GM18909 (cell line): ENCODE results near the gene FBRSL1.
"Not testable (repeated sequence)": the region's sequence is repeated elsewhere in the genome, so short reads cannot be mapped to it uniquely, and the experiment has no call there.

ENCODE experiments used
- ATAC-seq: cut with Tn5 transposase; IDR thresholded peaks from one replicate; pipeline ENCODE4 v1.9.1; 2021; ENCODE audit warnings: mild to moderate bottlenecking; ENCODE audit not compliant: unreplicated experiment, poor library complexity

FBRSL1 gene

DNA sequence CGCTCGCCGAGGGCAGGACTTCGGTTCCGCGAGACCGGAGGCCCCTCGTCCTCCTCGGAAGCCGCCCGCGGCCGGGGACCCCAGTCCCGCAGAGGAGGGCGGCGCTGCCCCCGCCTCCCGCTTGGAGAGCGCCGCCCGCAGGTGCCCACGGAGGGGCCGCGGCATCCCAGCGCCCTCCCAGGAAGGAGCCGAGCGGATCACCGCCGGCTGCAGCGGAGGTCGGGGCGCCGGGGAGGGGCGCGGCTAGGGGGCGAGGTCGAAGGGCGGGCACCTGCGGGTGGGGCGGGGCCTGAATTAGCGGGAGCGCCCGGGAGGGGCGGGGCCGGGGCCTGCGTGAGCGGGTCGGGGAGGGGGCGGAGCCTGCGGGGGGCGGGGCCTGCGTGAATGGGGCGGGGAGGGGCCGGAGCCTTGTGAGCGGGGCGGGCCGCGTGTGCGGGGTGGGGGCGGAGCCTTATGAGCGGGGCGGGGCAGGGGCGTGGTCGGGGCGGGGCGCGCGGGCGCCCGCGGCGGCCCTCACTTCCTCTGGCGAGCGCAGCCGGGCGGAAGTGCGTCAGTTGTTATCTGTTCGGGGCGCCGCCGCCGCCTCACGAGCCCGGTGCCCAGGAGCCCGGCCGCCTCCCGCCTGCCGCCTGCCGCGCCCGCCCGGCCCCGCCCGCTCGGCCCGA is at the start of gene FBRSL1:
Gene FBRSL1 (plus strand): TSS at position 550 of the 665 bp plus-strand sequence.
- ATAC-seq: peak; percentile 65

DNA sequence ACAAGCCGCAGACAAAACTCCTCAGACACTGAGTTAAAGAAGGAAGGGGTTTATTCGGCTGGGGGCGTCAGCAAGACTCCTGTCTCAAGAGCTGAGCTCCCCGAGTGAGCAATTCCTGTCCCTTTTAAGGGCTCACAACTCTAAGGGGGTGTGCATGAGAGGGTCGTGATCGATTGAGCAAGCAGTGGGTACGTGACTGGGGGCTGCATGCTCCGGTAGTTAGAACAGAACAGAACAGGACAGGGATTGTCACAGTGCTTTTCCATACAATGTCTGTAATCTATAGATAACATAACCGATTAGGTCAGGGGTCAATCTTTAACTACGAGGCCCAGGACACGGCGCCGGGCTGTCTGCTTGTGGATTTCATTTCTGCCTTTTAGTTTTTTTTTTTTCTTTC is 49.5 kb upstream of the FBRSL1 start:
- ATAC-seq: not testable (repeated sequence)

DNA sequence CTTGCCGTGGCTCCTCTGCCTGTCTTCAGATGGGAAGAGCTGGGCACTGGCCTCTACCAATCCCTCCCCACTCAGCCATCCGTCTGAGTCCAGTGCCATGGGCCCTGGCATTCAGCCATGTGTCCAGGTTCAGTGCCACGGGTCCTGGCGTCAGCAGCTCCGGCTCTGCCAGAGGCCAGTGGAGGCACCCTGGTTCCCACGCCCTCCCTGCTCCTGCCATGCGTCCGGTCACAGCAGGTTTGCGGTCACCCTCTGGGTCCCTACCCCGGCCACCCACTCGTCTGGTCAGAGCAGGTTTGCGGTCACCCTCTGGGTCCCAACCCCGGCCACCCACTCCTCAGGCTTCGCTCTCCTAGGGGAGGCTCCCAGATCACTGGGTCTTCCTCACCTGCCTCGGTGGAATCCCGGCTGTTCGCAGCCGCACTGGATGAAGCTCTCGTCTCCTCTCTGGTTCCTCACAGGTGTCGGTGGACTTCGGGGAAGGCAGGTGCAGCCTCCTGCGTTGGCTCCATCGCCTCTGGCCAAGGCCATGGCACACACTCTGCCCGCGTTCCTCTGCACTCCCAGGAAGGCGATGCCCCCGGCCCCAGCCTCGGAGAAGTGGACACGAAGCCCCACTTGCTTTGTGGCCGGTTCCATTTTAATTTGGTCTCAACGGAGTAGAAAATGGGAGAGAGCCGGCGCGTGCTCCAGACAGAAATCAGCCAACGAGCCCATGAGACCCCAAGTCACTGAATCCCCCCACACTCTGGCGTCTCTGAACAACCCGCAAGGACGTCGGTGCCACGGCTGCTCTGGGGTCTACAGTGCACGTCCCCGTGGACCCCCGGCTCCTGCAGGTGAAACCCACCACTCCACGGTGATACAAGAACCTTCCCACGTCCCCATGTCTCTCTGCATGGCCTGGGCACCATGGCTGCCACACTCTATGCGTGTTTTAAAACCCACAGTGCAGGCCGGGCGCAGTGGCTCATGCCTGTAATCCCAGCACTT is 47.8 kb upstream of the FBRSL1 start:
- ATAC-seq: no peak

DNA sequence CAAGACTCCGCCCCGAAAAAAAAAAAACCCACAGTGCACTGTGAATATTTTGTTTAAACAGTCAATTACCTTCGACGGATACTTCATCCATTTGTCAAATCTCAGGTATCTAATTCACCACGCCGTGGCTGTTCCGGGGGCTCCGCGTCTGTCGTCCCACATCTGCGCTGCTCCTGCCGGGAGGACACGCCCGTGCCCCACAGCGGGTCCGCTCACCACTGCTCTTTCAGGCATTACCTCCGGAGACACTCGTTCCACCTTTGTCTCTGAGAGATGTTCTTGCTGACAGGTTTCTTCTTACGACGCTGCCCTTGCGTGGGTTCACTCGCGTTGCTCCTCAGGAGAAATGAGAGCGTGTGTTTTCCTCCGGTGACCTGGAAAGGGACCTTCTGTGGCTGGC is 46.9 kb upstream of the FBRSL1 start:
- ATAC-seq: no peak

DNA sequence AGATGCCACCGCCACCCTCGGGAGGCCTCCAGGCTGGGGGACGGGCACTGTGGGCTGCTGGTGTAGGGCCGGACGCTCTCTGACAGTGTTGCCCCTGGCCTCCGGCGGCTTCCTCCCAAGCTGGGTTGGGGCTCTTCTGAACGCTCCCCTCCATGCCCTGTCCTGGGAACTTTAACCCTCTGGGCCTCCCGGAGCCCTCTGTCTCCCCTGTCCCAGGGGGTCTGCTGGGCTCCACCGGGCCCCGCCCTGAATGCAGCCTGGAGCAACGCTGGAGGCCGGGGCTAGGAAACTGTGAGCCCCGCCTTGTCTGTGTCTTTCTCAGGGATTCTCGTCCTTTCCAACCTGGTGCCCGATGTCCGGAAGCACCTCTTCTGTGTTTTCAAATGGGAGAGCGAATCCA is 45.7 kb upstream of the FBRSL1 start:
- ATAC-seq: no peak

DNA sequence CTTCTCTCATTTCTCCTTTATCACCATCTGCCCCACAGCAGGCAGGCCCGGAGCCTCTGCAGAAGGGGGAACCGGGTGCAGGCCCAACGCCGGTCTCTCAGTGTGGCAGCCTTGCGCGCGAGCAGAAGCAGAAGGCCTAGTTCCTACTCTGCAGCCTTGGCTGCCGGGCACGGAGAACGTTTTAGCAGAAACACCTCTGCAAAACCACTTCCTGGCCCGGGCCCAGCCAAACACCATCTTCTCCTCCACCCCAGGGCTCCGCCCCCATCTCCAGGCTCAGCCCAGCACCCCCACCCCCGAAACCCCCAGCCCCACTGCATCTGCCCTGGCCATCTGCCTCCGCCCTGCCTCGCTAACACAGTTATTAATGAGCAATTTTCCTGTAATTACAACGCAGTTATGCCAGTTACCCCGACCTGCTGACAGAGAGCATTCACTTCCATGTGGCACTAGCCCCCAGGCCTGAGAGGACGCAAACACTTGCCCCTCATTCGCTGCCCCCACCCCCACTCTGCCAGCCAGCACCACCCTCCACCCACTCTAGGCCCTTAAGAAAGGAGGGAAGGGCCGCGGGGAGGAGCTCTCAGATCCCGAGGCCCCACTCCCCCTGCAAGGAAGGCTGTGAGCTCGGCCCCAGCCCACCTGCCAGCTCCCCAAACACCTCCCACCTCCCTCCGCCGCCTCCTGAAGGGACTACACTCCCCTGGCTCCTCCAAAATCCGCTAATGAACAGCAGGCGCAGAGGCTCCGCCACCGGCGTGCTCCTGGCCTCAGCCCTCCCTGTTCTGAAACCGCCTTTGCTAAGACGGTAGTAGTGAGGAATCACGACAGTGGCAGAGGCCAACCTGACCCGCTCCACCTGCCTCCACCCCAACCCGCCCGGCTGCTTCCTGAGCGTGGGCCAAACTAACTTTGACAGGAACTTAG is 44.7 kb upstream of the FBRSL1 start:
- peak; percentile 54 for ATAC-seq

DNA sequence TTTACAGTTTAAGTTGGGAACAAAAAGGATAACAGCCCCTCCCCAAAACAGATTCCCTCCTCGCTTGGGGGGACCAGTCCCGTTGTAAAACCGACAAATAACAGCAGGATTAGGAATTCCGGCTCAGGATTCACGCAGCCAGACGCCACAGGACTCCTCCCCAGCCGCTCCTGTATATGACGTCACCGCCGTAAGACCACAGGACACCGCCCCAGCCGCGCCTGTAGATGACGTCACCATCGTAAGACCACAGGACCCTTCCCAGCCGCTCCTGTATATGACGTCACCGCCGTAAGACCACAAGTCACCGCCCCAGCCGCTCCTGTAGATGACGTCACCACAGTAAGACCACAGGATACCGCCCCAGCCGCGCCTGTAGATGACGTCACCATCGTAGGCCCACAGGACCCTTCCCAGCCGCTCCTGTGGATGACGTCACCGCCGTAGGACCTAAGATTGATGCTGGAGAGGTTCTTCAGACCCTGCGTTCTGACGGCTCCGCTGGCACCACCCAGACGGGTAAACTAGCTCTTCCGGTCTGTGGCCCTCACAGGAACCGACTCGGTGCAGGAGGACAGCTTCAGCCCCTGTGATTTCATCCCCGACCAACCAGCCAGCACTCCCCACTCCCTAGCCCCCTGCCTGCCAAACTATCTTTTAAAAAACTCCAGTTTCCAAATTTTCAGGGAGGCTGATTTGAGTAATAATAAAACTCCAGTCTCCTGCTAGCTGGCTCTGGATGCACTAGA is 43.9 kb upstream of the FBRSL1 start:
- peak; percentile 39 for ATAC-seq

DNA sequence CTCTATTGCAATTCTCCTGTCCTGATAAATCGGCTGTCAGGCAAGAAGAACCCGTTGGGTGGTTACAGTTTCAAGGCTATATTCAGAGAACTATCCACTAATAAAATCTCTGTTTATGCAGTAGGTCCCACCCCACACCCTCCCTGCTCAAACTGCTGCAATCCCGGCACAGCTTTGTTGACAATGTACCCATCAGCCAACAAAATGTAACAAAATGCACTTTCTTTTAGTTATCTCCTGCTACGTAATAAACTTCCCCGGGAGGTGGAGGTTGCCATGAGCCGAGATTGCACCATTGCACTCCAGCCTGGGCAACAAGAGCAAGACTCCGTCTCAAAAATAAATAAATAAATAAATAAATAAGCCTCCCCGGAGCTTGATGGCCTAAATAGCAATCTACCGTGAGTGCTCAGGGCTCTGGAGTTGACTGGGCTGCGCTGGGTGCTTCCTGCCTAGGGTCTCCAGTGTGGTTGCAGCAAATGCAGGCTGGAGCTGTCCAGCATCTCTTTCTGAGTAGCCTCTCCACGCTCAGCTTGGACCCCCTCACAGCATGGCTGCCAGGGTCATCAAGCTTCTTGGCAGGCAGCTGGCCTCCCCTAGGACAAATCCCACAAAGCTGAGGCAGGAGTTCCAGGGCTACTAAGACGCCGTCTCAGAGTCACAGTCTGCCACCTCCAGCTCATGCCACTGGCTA is 43.2 kb upstream of the FBRSL1 start:
- ATAC-seq: no peak

DNA sequence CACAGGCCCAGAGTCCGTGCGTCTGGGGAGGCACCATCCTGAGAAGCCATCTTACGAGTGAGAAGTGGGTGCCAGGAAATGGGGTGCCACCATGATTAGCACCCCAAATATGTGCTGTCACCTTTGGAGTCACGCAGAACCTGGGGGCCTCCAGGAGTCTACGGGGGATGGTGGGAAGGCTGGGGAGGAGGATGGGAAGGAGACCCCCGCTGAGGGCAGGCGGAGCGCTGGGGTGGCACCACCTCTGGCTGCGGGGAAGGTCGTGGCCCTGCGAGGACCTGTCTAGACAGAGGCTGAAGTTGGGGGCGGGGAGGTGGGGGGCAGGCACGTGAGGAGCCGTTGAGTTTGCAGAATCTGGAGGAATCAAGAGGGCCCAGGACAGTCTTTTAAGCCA is 42.6 kb upstream of the FBRSL1 start:
- no peak for ATAC-seq

DNA sequence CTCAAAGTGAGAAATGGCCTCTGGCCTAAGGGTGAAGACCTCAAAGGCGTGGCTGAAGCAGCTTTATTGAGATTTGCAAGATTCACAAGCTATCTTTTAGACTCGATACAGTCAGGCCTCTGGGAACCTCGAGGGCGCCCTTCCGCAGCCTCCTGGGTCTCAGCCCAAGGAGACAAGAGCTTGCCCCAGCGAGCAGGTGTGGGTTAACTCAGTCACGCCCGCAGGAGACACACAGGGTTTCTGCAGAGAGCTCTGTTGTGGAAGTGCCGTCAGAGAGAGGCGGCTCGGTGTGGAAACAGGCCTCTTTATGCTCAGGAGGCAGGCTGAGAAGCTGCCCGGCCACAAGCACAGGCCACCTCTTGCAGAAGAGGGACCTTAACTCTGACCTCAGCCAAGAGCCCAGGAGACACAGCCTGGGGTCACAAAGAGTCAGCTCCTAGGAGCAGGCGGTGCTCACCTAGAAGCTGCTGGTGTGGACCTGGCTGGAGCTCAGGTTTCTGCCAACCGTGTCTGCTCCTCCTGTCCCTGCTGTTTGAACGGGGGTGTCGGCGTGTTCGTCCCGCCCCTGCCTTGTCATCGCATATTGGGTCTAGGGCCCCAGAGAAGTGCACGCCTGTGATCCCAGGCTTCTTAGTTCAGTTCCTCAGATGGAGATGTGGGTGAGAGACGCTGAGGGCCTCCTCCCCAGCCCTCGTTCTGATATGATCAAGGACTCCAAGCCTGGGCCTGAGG is 42.1 kb upstream of the FBRSL1 start:
- no peak for ATAC-seq

DNA sequence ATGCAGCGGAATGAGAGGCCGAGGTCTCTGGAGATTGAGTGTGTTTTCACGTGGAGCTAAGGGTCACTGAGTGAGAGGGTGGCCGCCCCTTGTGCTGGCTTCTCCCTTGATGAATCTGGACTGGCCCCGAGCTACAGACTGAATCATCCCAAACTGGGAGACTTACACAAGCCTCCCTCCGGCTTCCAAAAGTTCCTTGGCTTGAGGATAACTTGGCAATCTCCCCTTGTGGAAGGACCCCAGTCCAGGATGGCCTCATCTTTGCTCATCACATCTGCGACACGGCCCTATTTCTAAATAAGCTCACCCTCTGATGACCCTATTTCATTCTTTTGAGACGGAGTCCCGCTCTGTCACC is 41.5 kb upstream of the FBRSL1 start:
- ATAC-seq: no peak

DNA sequence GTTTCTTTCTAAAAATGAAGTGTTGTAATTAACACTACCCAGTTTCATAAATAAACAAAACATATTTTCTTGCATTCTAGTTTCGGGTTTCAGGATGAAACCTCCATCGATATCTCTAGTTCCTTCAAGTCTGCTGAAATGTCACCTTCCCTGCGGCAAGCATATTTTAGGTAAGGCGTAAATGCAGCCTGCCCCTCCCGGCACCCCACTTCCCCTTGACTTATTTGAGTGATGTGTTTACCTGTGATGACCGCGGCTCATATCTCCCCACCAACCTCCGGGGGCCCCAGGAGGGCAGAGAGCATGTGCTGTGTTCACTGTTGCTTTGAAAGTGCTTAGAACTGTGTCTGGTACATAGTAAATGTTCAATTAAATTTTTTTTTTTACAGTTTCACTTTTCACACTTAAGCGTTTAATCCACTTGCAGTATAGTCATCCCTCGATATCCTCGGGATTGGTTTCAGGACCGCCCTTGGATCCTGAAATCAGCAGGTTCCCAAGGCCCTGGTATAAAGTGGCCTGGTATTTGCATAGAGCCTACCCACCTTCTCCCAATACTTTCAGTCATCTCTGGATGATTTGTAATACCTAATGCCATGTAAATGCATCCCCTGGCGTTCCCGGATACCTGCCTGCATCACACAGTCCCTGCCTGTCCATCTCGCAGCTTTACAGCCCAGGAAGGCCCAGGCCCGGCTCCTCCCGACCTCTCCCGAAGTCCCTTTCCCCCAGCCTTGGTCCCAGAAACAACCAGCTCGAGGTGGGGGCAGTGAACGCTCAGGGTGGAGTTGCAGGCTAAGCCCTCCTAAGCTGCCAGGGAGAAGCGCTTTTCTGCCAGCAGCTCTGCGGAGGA is 40.2 kb upstream of the FBRSL1 start:
- ATAC-seq: peak; percentile 52

DNA sequence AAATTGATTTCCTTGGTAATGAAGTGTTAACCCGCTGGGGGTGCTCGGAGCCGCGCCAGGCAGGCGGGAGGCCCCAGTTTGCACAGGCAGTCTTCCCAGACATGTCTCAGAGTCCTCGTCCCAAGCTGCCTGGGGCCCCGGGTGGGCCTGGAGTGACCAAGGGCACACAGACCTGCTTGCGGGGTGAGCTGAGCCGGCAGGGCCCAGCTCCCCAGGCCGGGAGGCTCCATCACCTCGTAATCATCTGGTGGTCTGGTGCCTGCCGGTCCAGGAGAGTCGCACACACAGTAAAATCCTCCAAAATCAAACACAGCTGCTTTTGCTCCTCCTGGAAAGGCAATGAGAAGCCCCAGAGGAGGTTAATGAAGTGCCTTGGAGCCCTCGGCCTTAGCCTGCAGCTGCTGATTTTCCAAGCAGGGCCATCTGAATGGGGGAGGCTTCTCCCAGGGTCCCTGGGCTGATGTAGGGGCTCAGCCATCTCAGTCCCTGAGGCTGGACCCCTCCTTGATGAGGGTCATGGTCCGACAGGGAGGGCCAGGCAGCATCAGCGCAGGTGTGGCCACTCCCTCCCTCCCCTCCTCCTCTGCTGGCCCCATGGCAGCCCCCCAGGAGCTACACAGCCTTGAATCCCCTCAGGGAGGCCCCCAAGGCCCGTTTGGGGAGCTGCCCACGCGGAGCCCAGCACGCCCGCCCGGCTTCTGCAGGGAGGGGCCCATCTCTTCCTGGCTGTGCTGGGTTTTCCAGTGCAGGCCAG is 39.4 kb upstream of the FBRSL1 start:
- ATAC-seq: peak; percentile 5

DNA sequence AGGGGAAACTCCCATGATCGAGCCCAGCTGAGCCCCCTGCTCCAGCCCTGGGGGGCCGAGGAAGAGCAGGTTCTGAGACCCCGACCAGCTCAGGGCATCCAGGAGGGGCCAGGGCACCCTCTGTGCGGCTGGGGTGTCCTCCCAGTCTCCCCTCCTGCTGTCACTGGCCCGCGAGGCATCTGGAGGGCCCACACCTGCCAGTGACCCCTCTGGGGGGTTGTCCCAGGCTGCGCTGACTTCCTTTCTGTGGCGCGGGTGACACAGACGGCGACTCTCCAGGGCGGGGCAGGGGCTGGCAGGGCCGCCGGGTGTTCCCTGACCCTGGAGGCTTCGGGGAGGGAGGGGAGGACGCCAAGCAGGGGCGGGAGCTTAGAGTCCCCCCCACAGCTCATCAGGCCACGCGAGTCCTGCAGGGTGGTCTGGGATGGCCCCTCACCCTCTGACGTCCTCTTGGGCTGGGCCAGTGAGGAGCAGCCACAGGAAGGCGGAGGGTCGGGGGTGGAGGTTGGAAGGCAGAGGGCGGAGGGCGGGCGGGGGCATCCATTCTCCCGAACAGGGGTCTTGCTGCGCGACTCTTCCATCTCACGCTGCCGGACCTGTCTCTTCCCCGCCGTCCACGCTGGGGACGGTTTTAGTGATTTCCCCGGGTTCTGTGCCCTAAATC is 38.6 kb upstream of the FBRSL1 start:
- peak; percentile 39 for ATAC-seq

DNA sequence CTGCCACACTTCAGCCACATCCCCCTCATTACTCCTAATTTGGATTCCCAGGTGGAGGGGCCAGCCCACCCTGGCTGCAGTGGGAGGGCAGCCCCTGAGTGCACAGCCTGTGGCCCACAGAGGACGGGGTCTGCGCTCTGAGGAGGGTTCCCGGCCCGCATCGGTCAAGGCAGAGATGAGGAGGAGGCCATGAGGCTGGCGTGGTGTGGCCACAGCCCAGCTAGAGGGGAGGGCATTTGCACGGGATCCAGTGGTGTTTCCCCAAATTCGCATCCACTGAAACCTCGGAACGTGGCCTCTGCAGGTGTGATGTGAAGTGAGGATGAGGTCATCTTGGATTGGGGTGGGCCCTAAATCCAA is 38.1 kb upstream of the FBRSL1 start:
- no peak for ATAC-seq

DNA sequence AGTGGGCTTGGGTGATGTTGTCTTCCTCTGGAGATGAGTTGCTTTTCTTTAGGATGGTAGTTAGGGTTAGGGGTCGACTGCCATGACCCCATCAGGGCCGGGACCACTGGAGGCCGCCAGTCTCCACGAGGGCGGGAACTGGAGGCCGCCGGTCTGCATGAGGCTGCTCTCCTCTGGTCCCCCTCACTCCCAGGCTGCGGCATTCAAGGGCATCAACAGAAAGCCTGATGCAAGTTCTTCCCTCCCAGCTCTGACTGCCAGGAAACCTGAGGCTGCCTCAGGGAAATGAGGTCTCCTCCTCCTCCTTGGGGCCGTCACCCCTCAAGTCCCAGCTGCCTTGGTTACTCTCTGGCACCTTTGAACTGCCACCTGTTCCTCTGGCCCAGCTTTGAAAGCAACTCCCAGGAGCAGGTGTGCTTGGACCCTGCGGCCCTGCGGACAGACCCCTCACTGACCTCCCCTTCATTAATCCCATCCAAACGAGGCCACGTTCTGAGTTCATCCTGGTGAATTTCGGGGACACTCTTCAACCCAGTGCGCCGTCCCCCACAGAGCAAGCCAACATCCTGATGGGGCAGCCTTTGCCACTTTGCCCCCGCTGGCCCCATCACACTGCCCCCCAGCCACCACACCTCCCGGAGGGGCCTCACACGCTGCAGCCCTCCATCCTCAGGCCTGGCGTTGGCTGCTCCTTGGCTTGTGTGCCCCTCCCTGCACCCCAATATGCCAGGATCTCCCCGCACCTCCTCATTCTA is 37.2 kb upstream of the FBRSL1 start:
- no peak for ATAC-seq
